ENCODE data around the gene ZNF266. TPM values are rescaled to one million over a fixed set of nuclear protein-coding genes. Genes with fewer than 3 reads are reported as not detected.

Gene ZNF266
- total RNA-seq (2022; extraction: Qiagen RNA extraction; ENCODE audit: low read depth): 2.9 to 4.7 TPM (median 3.8 TPM) in 5 replicates

GRCh38 chr19:9435279-9436268 is at the start of gene ZNF266:
TSS of gene ZNF266 (minus strand) at chr19:9435573. CDS start at chr19:9420089, 15,484 bp downstream.

GRCh38 chr19:9362905-9363304 is 72.5 kb downstream of the ZNF266 start, which contains the start of gene ZNF177:
TSS of gene ZNF177 (plus strand) at chr19:9363013. CDS start at chr19:9378312, 15,299 bp downstream.

Other genes starting within 250 kb of the ZNF266 start
- gene OR7D4, start 216.0 kb downstream of the ZNF266 start, total RNA-seq (2022; extraction: Qiagen RNA extraction; ENCODE audit: low read depth): not detected in 5 replicates
- gene OR7E24, start 184.6 kb downstream of the ZNF266 start, total RNA-seq (2022; extraction: Qiagen RNA extraction; ENCODE audit: low read depth): not detected in 5 replicates
- 0.63 to 1.7 TPM (median 0.87 TPM) in 5 replicates for gene ZNF699, start 125.7 kb downstream of the ZNF266 start, total RNA-seq (2022; extraction: Qiagen RNA extraction; ENCODE audit: low read depth)
- 3.5 to 6.0 TPM (median 4.9 TPM) in 5 replicates for gene ZNF559, start 111.4 kb downstream of the ZNF266 start, total RNA-seq (2022; extraction: Qiagen RNA extraction; ENCODE audit: low read depth)
- gene ZNF177, start 72.6 kb downstream of the ZNF266 start, total RNA-seq (2022; extraction: Qiagen RNA extraction; ENCODE audit: low read depth): 0.38 to 0.66 TPM (median 0.54 TPM) in 5 replicates
- not detected in 5 replicates for gene ZNF560, start 63.0 kb upstream of the ZNF266 start, total RNA-seq (2022; extraction: Qiagen RNA extraction; ENCODE audit: low read depth)
- gene ZNF426, start 103.1 kb upstream of the ZNF266 start, total RNA-seq (2022; extraction: Qiagen RNA extraction; ENCODE audit: low read depth): 0.85 to 1.7 TPM (median 1.1 TPM) in 5 replicates
- 3.1 to 5.1 TPM (median 3.7 TPM) in 5 replicates for gene ZNF121, start 148.9 kb upstream of the ZNF266 start, total RNA-seq (2022; extraction: Qiagen RNA extraction; ENCODE audit: low read depth)
- gene ZNF561, start 185.7 kb upstream of the ZNF266 start, total RNA-seq (2022; extraction: Qiagen RNA extraction; ENCODE audit: low read depth): 7.6 to 14.7 TPM (median 9.2 TPM) in 5 replicates
- 4.5 to 9.3 TPM (median 5.7 TPM) in 5 replicates for gene ZNF562, start 239.5 kb upstream of the ZNF266 start, total RNA-seq (2022; extraction: Qiagen RNA extraction; ENCODE audit: low read depth)

Measured in A549 treated with RU486 at 1 μM for 4 hours (cell line).